Activated CD4-positive, CD25-positive, alpha-beta regulatory T cell treated with anti-CD3 and anti-CD28 coated beads, Interleukin-2, amount 50 U/mL, for 24 hours (primary cell): ENCODE results near the gene RNF212B.

Source experiments
- ATAC-seq, 2 donors: fragments of 150-1000 bp; cut with Tn5 transposase; one replicate each; pipeline ENCODE4 v1.10.0; 2021; ENCODE audit warnings: mild to moderate bottlenecking in 1 of 2, moderate library complexity in 1 of 2

RNF212B gene

DNA sequence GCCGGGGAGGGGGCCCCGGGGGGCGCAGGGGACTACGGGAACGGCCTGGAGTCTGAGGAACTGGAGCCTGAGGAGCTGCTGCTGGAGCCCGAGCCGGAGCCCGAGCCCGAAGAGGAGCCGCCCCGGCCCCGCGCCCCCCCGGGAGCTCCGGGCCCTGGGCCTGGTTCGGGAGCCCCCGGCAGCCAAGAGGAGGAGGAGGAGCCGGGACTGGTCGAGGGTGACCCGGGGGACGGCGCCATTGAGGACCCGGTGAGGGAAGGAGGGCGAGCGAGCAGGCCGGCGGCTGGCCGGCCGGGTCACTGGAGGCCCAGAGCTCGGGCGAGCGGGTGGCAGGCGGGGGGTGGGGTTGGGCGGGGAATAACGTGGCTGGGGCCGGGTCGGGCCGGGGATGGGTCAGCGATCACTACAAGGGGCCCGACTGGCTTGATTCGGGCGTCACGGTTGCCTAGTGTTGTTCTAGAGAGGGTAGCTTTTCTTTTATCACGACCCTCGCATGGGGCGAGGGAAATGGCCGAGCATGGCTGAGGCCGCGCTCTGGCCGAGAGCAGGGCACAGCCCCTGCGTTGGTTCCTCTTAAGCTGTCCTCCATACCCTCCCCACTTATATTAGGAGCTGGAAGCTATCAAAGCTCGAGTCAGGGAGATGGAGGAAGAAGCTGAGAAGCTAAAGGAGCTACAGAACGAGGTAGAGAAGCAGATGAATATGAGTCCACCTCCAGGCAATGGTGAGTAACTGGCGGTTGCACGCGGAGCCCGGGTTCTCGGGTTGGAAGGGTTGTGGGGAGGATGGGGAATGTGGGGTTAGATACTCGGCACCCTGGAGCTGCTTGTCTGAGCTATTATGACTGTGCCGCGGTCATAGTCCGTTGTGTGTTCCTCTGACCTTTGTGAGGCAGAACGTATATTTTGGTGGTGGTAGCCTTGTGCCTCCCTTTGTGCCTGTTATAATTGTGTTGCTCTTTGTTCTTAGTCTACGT, 84.1 kb downstream of the RNF212B start:
- peak in 1 of 2 donors; percentile 3 for ATAC-seq
